Loucy (cell line): ENCODE results near the gene MRPS26.

Source experiments
- EZH2phosphoT487 ChIP-seq: fragments of 200-600 bp; IDR thresholded peaks from 2 replicates; pipeline ENCODE4 v1.6.1; 2018; ENCODE audit warnings: antibody characterized with exemption, mild to moderate bottlenecking, moderate library complexity, borderline replicate concordance
- TF ChIP-seq, protein P1 (sequence below): fragments of 200-600 bp; sonication (generic); conservative IDR thresholded peaks from 2 replicates; pipeline ENCODE4 v1.5.1; 2014; ENCODE audit warnings: mild to moderate bottlenecking, antibody characterized with exemption, low read length

- TF ChIP-seq, protein P1, sequence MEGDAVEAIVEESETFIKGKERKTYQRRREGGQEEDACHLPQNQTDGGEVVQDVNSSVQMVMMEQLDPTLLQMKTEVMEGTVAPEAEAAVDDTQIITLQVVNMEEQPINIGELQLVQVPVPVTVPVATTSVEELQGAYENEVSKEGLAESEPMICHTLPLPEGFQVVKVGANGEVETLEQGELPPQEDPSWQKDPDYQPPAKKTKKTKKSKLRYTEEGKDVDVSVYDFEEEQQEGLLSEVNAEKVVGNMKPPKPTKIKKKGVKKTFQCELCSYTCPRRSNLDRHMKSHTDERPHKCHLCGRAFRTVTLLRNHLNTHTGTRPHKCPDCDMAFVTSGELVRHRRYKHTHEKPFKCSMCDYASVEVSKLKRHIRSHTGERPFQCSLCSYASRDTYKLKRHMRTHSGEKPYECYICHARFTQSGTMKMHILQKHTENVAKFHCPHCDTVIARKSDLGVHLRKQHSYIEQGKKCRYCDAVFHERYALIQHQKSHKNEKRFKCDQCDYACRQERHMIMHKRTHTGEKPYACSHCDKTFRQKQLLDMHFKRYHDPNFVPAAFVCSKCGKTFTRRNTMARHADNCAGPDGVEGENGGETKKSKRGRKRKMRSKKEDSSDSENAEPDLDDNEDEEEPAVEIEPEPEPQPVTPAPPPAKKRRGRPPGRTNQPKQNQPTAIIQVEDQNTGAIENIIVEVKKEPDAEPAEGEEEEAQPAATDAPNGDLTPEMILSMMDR, result no peak
- no peak for TF ChIP-seq EZH2phosphoT487
Measured at GRCh38 chr20:3094848-3095629, 49.2 kb downstream of the MRPS26 start.
